Measurements from ENCODE around the gene ZFP57.

DNA sequence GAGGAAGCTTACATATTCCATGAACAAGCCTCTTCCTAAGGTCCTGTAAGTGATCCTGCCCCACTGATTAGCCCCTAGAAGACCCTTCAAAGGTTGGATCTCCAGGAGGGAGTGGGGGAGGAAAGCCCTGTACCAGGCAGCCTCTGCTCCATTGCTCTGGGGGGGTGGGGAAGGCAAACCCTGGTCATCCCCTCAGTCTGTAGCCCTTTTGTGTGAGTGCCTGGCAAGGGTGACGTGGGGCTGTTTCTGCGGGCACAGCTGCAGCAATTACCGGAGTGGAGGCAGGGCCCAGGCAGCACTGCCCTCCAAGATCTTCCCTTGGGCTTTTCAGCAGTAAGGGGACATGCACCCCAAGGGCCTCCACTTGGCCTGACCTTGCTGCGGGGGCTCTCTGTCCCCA is 24.2 kb downstream of the ZFP57 start, which contains the start of gene MOG:
- TF ChIP-seq, protein P1, sequence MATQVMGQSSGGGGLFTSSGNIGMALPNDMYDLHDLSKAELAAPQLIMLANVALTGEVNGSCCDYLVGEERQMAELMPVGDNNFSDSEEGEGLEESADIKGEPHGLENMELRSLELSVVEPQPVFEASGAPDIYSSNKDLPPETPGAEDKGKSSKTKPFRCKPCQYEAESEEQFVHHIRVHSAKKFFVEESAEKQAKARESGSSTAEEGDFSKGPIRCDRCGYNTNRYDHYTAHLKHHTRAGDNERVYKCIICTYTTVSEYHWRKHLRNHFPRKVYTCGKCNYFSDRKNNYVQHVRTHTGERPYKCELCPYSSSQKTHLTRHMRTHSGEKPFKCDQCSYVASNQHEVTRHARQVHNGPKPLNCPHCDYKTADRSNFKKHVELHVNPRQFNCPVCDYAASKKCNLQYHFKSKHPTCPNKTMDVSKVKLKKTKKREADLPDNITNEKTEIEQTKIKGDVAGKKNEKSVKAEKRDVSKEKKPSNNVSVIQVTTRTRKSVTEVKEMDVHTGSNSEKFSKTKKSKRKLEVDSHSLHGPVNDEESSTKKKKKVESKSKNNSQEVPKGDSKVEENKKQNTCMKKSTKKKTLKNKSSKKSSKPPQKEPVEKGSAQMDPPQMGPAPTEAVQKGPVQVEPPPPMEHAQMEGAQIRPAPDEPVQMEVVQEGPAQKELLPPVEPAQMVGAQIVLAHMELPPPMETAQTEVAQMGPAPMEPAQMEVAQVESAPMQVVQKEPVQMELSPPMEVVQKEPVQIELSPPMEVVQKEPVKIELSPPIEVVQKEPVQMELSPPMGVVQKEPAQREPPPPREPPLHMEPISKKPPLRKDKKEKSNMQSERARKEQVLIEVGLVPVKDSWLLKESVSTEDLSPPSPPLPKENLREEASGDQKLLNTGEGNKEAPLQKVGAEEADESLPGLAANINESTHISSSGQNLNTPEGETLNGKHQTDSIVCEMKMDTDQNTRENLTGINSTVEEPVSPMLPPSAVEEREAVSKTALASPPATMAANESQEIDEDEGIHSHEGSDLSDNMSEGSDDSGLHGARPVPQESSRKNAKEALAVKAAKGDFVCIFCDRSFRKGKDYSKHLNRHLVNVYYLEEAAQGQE (IDR thresholded peaks at IDR 0.05; ENCODE audit: low read depth), result no peak
- TF ChIP-seq CEBPB (IDR thresholded peaks at IDR 0.05), result no peak
- no peak for TF ChIP-seq RAD21 (IDR thresholded peaks at IDR 0.05; ENCODE audit: low read depth)
- no peak for TF ChIP-seq CREB1 (IDR thresholded peaks at IDR 0.05; ENCODE audit: low read depth)

Data from Ishikawa (cell line).